Urothelium cell line (cell line): ENCODE results near the gene NSMF.
"Not testable (repeated sequence)": the region's sequence is repeated elsewhere in the genome, so short reads cannot be mapped to it uniquely, and the experiment has no call there.

Experiments
- DNase-seq: peaks from one replicate; pipeline ENCODE4 v3.0.0; 2011; ENCODE audit warnings: low spot score, mixed read lengths
- FAIRE-seq: peaks from 2 replicates; lab custom pipeline; 2011; peaks lifted over from hg19 to GRCh38; lab: Jason Lieb, UNC

The NSMF gene

DNA sequence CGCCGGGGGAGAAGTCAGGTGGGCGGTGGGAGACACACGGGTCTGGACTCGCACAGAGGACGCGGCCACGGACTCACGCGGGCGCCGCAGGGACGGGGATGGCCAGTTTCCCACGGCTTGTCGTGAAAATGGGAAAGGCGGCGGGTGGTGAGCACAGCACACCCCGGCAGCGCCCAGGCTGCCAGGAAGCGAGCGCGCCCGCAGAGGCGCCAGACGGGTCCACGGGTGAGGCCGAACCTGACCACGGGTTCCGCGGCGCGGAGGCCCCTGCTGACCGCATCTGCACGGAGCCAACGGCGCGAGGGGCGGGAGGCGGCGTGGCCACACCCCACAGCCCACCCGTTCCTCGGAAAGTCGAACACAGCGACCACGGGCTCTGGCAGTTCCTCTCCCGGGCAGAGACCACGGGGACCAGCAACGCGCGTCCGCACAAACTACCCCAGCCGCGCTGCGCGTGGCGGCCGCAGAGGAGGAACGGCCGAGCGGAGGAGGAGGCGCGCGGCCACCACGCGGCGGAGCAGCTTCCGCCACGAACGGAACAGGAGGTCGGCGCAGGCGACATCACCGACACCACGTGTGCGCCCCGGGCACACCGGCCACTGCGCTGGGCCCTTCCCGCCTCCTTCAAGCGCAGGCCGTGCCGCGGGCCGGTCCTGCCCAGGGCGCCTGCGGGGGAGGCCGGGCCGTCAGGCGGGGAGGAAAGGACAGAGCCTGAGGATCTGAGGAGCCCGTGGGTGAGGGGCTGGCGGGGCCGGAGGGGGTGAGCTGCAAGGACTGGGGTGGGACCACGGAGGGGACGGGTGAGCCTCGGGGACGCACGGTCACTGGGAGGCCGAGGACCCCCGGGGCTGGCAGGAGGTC, 41.7 kb downstream of the NSMF start:
- FAIRE-seq = no peak
- DNase-seq = no peak

DNA sequence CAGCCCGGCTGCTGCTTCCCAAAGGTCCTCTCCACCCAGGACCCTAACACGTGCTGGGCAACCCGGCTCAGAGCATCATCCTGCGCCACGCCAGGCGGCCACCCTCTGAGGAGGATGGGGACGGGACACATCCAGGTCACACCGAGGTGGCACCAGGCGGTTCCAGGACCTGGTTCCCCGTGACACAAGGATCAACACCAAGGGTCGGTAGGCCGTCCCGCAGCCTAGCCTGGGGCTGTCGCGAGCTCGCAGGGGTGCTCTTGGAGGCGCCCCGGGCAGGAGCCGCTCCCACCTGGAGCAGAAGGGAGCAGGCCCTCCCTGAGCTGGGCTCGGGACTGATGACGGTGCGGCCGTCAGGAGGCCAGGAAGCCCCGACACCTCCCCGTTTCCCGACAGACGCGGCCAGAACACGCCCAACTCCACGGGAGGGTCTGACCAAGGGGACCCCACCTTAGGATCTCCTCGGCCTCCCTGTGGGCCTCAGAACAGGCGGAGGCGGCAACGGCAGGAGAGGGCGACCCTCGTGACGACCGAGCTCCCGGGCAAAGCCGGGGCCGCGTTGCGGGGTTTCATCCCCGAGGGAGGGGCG, 42.5 kb downstream of the NSMF start:
- no peak for FAIRE-seq
- no peak for DNase-seq

DNA sequence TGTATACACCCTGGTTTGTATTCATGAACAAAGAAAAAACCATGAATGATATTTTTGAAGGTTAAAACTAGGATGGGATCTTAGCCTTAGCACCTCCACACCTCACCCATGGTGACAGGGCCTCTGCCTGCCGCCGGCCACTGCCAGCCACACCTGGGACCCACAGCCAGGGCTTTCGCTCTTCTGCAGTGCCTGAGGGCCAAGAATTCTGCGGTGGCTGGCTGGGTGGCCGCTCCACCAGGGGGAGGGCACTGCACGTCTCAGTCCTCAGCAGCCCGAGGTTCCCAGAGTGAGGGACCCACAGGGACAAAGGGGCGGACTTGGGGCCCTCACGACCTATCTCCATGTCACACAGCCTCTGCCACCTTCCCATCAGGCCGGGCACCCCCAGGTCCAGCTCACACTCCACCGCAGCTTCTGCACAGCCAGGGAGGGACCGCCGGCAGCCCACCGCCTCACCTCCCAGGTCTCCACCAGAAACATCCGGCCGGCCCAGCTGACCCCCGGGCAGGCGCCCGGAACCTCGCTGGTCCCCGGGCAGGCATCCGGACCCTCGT, 43.0 kb downstream of the NSMF start:
- FAIRE-seq (no peak), DNase-seq (no peak)

DNA sequence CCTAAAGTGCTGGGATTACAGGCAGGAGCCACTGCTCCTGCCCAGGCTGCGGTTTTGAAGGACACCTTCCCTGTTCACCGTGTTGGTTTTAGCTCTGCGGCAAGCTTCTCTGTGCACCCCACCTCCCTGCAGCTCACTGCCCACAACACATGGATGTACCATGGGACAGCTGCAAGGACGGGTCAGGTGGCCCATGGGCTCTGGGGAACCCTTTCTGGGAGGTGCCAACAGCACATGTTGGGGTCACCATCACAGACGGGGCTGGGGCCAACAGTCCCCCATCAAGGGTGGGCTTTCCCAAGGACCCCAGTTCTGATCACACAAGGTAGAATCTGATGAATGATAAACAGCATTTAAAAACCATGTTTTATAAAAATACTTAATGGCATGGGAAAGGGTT, 43.7 kb downstream of the NSMF start:
- DNase-seq (no peak), FAIRE-seq (no peak)

DNA sequence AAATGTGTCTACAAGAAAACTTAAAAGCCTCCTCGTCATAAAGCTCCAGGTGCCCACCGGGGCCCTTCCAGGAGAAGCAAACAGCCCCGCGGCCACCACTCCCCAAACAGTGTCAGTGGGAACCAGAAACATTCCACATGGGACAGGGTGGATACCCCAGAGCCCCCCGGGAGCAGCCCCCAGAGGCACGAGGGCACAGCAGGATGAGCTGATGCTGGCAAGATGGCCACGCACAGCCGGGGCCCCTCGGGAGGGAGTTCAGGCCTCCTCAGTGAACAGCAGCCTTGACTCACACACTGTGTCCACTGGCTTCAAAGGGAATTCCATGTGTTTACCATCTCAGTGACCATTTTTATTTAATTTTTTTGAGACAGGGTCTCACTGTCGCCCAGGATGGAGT, 46.7 kb downstream of the NSMF start:
- DNase-seq (peak; percentile 52), FAIRE-seq (no peak)

DNA sequence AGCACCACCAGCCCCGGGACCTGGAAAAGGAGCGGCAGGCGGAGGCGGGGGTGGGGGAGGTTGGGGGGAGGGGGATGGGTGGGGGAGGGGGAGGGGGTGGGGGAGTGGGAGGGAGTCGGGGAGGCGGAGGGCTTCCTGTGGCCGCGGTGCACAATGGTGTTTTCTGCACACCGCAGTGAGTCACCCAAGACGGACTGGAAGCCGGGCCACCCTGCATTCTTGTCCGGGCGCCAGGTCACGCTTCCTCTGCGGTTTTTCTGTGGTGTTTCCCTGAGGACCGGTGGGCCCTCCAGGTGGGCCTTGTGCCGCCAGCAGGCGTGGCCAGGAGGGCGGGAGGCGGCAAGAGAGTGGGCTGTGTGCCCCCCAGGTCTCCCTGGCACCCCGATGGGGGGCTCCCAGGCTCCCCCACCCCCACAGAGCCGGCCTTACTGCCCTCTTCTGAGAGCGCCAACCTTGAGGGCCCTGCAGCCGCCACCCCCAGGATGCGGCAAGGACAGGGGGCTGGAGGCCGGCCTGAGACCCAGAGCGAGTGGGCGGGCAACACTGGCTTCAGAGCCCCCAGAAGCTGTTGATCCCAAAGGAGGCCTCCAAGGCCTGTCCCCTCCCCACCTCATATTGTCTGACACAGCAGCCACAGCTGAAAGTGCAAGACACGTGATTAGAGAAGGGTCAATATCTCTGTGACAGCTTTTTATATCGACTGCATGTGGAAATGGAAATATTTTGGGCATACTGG, 47.3 kb downstream of the NSMF start:
- FAIRE-seq = peak; percentile 17
- peak; percentile 96 for DNase-seq

DNA sequence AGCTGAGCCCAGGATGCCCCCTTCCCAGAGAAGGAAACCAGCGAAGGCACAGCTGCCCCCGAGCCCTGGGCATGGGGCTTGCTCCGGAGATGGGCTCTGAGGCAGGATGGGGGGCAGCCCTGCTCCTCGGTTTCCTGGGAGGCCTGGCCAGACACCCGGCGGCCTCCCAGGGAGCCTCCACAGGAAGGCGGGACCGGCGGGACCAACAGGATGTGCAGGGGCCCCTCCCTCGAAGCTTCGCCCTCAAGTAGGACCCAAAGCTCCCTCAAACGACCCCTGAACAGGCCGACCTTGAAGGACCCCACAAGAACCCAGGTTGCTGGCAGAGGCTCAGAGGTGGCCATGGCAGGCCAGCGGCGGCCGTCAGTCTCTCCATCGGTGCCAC, 47.9 kb downstream of the NSMF start:
- DNase-seq = peak; percentile 68
- no peak for FAIRE-seq

DNA sequence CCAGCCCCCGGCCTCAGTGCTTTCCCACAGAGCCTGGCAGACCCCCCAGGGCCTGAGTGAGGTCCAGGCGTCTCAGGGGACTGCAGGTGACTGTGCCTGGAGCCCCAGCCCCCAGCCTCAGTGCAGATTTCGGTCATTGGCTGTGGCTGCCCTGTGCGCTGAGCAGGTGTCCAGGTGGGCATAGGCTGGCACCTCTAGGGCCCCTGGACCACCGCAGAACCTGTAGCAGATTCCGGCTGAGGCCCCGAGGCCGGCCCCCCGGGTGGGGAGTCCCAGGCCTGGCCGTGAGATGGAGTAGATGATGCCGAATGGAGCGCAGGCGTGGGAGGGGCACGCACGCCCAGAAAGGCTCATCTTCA, 48.3 kb downstream of the NSMF start:
- DNase-seq (no peak), FAIRE-seq (no peak)

DNA sequence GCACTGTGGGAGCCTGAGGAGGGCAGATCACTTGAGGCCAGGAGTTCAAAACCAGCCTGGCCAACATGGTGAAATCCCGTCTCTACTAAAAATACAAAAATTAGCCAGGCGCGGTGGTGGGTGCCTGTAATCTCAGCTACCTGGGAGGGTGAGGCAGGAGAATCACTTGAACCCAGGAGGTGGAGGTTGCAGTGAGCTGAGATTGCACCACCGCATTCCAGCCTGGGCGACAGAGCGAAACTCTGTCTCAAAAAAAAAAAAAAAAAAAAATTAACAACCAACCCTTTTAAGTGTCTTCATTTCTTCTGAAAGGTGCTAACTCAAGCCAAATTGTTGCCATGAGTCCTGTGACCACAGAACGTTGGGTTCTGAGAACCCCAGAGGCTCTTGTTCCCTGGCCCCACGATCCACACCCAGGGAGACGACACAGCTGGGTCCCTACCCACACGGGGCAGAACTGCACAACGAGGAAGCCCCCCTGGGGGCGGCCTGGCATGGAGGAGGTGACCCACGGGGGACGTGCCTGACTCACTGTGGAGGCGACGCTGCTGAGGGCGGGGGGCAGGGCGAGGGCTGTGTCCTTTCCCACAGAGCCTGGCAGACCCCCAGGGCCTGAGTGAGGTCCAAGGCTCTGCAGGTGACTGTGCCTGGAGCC, 48.8 kb downstream of the NSMF start:
- not testable (repeated sequence) for FAIRE-seq, DNase-seq

DNA sequence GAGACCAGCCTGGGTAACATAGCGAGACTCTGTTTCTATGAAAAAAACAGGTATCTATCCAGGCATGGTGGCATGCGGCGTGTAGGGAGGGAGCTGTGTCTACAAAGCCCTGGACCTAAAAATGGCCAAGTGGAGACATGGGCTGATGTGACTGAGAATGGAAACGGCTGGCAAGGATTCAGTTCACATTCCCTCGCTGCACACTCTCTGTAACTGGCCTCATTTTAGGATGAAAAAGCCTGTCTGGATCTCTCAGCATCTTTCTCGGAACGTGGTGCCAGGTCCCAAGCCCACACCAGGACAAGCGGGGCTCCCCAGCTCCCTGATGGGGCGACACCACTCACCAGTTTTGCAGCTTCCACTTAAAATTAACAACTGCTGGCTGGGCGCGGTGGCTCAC, 49.6 kb downstream of the NSMF start:
- FAIRE-seq (no peak), DNase-seq (no peak)

DNA sequence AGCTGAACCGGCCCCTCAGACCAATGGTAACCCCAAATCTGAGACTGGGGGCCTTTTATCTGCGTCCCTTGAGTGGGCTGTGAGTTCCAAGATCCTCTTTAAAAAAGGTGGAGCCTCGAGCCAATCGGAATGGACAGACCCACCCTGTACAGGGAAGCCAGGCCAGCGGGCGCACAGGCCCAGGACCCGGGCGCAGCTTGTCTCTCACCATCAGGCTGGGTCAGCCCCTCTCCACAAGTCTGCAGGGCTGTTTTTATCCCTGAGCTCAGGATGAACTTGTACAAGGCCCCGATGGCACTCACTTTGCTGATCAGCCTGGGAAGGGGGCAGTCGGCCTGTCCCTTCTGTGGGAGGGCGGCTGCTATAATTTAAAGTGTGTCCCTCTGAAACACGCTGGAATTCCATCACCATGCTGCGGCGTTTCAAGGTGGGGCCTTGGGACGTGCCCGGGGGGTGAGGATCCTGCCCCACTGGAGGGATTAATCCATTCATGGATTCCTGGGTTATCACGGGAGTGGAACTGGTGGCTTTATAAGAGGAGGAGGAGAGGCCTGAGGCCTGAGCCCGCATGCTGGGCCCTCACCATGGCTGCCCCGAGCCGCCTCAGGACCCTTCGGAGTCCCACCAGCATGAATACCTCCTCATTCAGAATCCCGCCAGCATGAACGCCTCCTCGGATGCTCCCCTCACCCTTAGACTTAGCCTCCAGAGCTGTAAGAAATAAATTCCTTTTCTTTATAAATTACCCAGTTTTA, 50.3 kb downstream of the NSMF start:
- FAIRE-seq (no peak), DNase-seq (no peak)

DNA sequence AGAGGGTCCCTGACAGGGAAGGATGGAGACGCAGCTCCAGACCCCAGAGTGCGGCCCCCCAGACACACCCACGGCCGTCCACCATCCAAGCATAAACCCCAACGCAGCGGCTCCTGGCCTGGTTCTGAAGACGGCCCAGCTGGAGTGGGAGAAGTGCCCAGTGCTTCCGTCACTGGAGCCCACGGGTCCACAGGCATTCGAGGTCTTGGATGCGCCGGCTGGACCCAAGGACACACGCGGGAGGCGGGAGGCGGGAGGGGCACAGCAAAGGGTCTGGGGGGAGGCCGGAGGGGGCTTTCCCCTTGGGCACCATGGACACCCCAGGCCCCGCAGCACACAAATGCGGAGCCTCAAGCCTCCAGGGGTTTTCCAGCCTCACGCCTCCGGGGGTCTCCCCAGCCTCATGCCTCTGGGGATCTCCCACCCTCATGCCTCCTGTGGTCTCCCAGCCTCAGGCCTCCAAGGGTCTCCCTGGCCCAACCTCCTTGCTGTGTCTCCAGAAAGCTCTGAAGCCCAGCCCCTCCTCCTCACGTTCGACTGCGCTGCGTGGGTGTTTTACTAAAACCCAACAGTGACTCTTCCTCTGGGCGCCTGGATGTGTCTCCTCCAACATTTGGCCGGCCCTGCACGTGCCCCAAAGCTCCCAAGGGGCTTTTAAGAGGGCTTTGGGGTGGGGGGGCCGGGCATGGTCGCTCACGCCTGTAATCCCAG, 51.4 kb downstream of the NSMF start:
- DNase-seq (no peak), FAIRE-seq (no peak)

DNA sequence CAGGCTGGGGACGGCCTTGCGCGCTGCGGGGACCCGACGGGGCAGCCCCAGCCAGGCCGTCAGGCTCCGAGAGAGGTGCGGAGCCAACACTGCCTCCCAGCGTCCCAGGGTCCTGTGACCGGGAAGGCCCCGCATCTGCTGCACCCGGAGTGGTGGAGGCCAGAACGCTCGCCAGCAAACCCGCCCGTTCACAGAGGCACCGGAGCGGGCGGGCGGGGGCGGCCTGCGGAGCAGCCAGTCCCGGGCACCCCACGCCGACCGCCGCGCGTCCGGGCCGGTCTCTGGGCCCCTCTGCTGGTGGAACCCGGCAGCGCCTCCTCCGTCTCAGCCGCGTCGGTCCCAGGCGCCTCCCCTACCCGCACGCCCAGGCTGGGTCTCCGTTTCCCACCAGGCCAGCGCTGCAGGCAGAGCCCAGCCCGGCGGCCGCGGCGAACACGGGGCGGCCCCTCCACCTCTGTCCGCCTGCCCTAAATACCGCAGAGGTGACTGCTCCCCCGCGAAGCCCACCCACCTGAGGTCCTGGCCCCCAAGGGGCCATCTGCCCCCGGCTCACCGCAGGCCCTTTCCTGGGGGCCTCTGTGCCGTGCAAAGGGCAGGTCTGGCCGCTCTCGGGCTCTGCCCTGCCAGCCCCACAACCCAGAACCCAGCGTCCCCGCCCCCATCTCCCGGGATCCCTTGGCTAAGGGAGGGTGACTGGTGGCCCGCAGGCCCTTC, 52.1 kb downstream of the NSMF start:
- no peak for DNase-seq
- no peak for FAIRE-seq

DNA sequence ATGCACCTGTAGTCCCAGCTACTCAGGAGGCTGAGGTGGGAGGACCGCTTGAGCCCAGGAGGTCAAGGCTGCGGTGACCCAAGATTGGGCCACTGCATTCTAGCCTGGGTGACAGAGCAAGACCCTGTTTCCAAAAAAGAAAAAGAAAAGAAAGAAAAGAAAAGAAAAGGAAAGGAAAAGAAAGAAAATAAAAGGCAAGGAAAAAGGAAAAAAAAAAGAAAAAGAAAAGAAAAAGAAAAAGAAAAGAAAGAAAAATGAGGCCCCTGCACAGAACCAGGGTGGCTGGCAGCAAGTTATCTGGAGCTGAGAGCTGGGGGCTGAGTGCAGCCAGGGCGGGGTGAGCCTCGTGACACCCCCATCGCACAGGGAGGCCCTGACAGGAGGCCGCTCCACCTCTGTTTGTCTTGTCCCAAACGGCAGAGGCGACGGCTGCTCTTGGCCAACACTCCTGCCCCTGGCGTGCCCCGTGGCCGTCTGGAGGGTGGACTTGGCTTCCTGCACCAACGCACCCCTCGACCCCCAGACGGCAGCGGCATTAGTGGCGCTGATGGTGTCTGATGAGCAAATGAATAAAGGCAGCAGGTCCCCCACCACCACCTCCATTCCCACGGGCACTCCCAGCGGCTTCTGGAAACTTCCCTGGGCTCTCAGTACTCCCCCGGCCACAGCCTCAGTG, 52.9 kb downstream of the NSMF start:
- DNase-seq (no peak), FAIRE-seq (no peak)

DNA sequence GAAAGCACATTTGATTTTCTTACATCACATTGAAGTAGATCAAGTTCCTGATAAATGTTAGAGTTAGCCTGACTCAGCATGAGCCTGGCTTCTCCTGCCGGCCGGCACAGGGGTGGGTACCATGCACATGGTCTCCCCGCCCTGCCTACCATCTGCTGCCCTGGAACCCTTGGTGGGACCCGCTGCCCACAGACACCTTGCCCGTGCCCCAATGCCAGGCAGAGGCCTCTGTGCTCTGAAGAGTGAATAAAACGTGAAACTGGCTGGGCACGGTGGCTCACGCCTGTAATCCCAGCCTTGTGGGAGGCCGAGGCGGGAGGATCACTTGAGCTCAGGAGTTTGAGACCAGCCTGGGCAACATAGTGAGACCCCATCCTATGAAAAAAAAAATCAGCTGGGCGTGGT, 53.5 kb downstream of the NSMF start:
- no peak for DNase-seq
- FAIRE-seq = no peak

DNA sequence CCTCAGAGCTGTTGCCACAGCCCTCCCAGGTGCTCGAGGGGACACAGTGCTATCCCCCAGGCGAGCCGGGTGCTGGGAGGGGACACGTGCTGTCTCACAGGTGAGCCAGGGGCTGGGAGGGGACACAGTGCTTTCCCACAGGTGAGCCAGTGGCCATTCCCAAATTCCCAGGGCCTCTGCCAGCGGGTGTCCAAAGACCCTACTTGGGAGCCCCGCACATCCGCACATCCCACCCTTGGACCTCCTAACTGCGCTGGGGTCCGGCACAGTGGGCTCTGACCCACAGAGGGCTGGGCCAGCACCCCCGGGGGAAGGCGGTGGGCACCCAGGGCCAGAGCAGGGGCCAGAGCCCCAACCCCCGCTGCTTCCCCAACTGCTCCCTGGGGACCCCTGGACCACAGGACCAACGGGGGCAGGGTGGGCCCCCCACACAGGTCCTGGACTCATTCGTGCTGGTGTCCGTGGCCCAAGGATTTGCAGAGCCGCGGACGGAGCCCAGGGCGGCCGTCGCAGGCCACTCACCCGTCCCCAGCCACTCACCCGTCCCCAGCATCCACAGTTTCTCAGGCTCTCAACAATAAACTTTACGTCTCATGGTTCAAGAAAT, 54.1 kb downstream of the NSMF start:
- no peak for DNase-seq
- no peak for FAIRE-seq

DNA sequence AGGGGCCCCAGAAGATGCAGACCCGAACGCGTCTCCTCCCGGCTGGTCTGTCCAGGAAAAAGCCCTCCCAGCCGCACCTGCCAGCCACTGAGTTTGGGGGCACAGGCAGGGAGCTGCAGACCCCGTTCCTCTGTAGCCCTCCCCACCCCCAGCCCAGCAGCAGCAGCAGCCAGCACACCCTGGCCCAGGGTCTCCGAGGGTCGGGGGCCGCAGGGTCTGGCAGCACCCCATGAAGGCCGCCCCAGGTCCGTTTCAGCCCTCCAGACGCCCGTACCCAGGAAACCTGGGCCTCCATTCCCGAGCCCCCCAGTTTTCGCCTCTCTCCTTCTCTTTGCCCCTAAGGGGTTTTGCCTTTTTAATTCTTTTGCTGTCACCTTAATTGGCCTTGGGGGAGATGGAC, 55.9 kb downstream of the NSMF start:
- no peak for FAIRE-seq

DNA sequence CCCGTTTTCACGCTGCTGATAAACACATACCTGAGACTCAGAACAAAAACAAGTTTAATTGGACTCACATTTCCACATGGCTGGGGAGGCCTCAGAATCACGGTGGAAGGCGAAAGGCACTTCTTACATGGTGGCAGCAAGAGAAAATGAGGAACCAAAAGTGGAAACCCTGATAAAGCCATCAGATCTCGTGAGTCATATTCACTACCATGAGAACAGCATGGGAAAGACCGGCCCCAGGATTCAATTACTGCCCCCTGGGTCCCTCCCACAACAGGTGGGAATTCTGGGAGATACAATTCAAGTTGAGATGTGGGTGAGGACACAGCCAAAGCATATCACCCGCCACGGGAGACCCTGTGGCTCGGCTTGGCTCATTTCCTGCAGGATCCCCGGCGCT, 56.4 kb downstream of the NSMF start:
- FAIRE-seq (no peak), DNase-seq (no peak)

More for the DNA sequence above, 55.9 kb downstream of the NSMF start:
- DNase-seq = no peak
